Naive thymus-derived CD4-positive, alpha-beta T cell (primary cell): ENCODE results near the gene MRE11. TPM values are rescaled to one million over a fixed set of nuclear protein-coding genes. Genes with fewer than 3 reads are reported as not detected.
"Not testable (repeated sequence)": the region's sequence is repeated elsewhere in the genome, so short reads cannot be mapped to it uniquely, and the experiment has no call there.

Experiments
- ATAC-seq: fragments of 150-1000 bp; cut with Tn5 transposase; 2 replicates; pipeline ENCODE4 v1.10.0; 2021; ENCODE audit warnings: mild to moderate bottlenecking, moderate library complexity
- CTCF ChIA-PET: fragments of 350-600 bp; sonication (Branson Sonifier 250); formaldehyde crosslinking; loops from one replicate; lab custom pipeline; 2021; ENCODE audit warnings: antibody characterized with exemption; lab: Charles Lee
- POLR2A ChIA-PET: fragments of 350-600 bp; sonication (Branson Sonifier 250); formaldehyde crosslinking; loops from one replicate; lab custom pipeline; 2021; ENCODE audit warnings: antibody characterized with exemption, inconsistent platforms; lab: Charles Lee
- DNase-seq, 9 donors: peaks; one replicate each; pipeline versions ENCODE4 v3.0.0 to v3.0.0-alpha.2; 2020 to 2022; ENCODE audit warnings: mixed read lengths in 1 of 9
- H3K27ac ChIP-seq: one replicate; pipeline ENCODE4 v1.7.0; 2013; ENCODE audit warnings: mild to moderate bottlenecking, low read depth, low read length, moderate library complexity
- H3K27me3 ChIP-seq, 2 donors: one replicate each; pipeline ENCODE4 v1.7.0; 2013; ENCODE audit warnings: low read length in 2 of 2, mild to moderate bottlenecking in 2 of 2, moderate library complexity in 2 of 2; ENCODE audit not compliant: control insufficient read depth in 2 of 2, insufficient read depth in 2 of 2
- H3K36me3 ChIP-seq, 3 experiments: 1 replicate in 2 of 3; 2 replicates in 1 of 3; pipeline ENCODE4 v1.7.0; 2013; ENCODE audit warnings: low read length in 3 of 3, mild to moderate bottlenecking in 3 of 3, moderate library complexity in 1 of 3; ENCODE audit not compliant: insufficient read depth in 3 of 3, control insufficient read depth in 2 of 3
- H3K4me1 ChIP-seq, 2 donors: one replicate each; pipeline ENCODE4 v1.7.0; 2013; ENCODE audit warnings: low read length in 2 of 2, mild to moderate bottlenecking in 2 of 2, moderate library complexity in 1 of 2; ENCODE audit not compliant: control insufficient read depth in 2 of 2, insufficient read depth in 2 of 2
- H3K4me3 ChIP-seq: 2 replicates; pipeline ENCODE4 v1.7.0; 2013; ENCODE audit warnings: mild to moderate bottlenecking, low read length
- H3K9me3 ChIP-seq, 3 experiments: 1 replicate in 2 of 3; 2 replicates in 1 of 3; pipeline ENCODE4 v1.7.0; 2013; ENCODE audit warnings: low read length in 3 of 3; ENCODE audit not compliant: control insufficient read depth in 2 of 3
- H3K27ac Mint-ChIP-seq, 9 donors: one replicate each; pipeline ENCODE4 v1.8.0; 2020 to 2022; ENCODE audit warnings: mixed read lengths in 9 of 9, mild to moderate bottlenecking in 8 of 9, moderate library complexity in 5 of 9, inconsistent platforms in 2 of 9
- H3K27me3 Mint-ChIP-seq, 5 donors: one replicate each; pipeline ENCODE4 v1.8.0; 2021 to 2022; ENCODE audit warnings: mixed read lengths in 5 of 5, mild to moderate bottlenecking in 1 of 5
- H3K36me3 Mint-ChIP-seq, 5 donors: one replicate each; pipeline ENCODE4 v1.8.0; 2020 to 2022; ENCODE audit warnings: mixed read lengths in 5 of 5, mild to moderate bottlenecking in 3 of 5, inconsistent platforms in 1 of 5
- H3K4me1 Mint-ChIP-seq, 7 donors: one replicate each; pipeline ENCODE4 v1.8.0; 2020 to 2022; ENCODE audit warnings: mixed read lengths in 7 of 7, mild to moderate bottlenecking in 3 of 7, inconsistent platforms in 1 of 7
- H3K4me3 Mint-ChIP-seq, 10 donors: one replicate each; pipeline ENCODE4 v1.8.0; 2020 to 2022; ENCODE audit warnings: mild to moderate bottlenecking in 10 of 10, mixed read lengths in 10 of 10, moderate library complexity in 6 of 10, inconsistent platforms in 2 of 10
- H3K9me3 Mint-ChIP-seq, 11 donors: one replicate each; pipeline ENCODE4 v1.8.0; 2020 to 2022; ENCODE audit warnings: mixed read lengths in 11 of 11, mild to moderate bottlenecking in 4 of 11, inconsistent platforms in 1 of 11, moderate library complexity in 1 of 11
- intact Hi-C, 2 donors: fragments of 100-400 bp; cut with micrococcal nuclease; formaldehyde crosslinking; loops; one replicate each; pipeline ENCODE4 v1.15.1; 2023
- microRNA-seq: library from miRNA; unstranded; fragments of <30 nt; microRNA quantifications from one replicate; pipeline ENCODE4 v1.2.0, GENCODE V29; 2022; ENCODE audit warnings: borderline microRNAs expressed
- polyA plus RNA-seq, 2 donors: library from polyadenylated mRNA; unstranded; fragments of 300-500 nt; fragmentation: Illumina TruSeq; gene quantifications; one replicate each; pipeline ENCODE4 v1.2.3, GENCODE V29; 2021
- total RNA-seq, 6 experiments: library from RNA in 5 of 6; stranded (reverse) in 5 of 6; gene quantifications; 1 replicate in 5 of 6; 2 replicates in 1 of 6; pipeline ENCODE4 v1.2.3 and lab custom pipeline; 2021 to 2026

MRE11 gene
- total and polyA plus RNA-seq, 7 experiments from 2014 or later, result 11.8 to 45.5 (median 28.0) TPM

DNA sequence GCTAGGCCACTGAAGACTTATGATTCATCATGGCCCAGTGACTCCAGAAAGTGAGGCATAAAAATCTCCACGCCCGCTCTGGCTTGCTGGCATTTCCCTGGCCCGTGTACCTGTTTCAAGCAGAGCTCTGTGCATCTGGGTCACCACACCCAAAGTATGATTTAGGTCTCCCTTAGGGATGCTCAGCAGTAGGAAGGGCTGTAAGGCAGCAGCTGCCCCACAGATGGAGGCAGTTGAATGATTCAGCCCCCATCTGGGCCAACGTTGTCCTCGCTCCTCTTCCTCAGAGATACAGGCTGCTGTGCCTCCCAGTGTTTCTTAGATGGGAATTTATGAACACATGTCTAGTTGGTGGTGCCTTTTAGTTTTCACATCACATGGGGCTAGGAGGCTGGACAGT, 114.0 kb downstream of the MRE11 start:
- CTCF ChIA-PET, result no interaction called here
- intact Hi-C loops, result no loop called here
- H3K36me3 ChIP-seq, result no peaks in the 10 kb centered on the region
- Mint-ChIP-seq H3K9me3 (peaks cover 0 to 17% (median 0%) of the 10 kb centered on the region in 11 donors), H3K4me3 (no peak overlapping the region), H3K27ac (no peak overlapping the region), H3K27me3 (peaks cover 0 to 26% (median 12%) of the 10 kb centered on the region in 5 donors), H3K36me3 (peaks cover 0 to 10% (median 4%) of the 10 kb centered on the region in 5 donors), H3K4me1 (no peaks in the 10 kb centered on the region)
- no peak overlapping the region for H3K27ac ChIP-seq
- ATAC-seq, result no peak
- no peaks in the 10 kb centered on the region for H3K4me1 ChIP-seq
- POLR2A ChIA-PET, result no interaction called here
- H3K4me3 ChIP-seq, result no peak overlapping the region
- no peak for DNase-seq
- no peaks in the 10 kb centered on the region for H3K9me3 ChIP-seq
- no peaks in the 10 kb centered on the region for H3K27me3 ChIP-seq

DNA sequence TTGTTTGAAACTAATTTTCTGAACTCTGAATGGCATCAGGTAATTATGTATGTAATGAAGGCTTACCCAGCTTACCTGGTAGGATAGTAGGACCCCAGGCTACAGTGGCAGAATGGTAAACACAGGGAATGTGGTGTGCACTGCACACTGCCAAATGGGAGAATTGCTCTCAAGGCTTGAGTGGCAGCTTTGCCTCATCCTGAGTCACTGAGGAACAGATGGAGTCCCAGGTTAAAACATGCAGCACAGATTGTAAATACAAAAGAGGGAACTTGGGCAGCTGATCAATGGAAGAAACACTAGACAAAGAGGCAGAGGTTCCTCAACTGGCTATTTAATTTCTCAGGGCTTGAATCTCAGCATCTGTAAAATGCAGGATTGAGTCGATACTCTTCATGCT, 116.8 kb downstream of the MRE11 start:
- ATAC-seq (no peak), DNase-seq (no peak)
- Histone ChIP-seq H3K4me3 (no peak overlapping the region), H3K9me3 (no peaks in the 10 kb centered on the region), H3K36me3 (no peaks in the 10 kb centered on the region), H3K27me3 (no peaks in the 10 kb centered on the region), H3K4me1 (no peaks in the 10 kb centered on the region), H3K27ac (no peak overlapping the region)
- no peak overlapping the region for H3K4me3 Mint-ChIP-seq
- no peaks in the 10 kb centered on the region for H3K4me1 Mint-ChIP-seq
- intact Hi-C loops, result no loop called here
- H3K27me3 Mint-ChIP-seq, result peaks cover 2 to 18% (median 6%) of the 10 kb centered on the region in 5 donors
- H3K9me3 Mint-ChIP-seq, result peaks cover 0 to 19% (median 4%) of the 10 kb centered on the region in 11 donors
- peaks cover 0 to 4% (median 3%) of the 10 kb centered on the region in 5 donors for H3K36me3 Mint-ChIP-seq
- ChIA-PET CTCF (no interaction called here), POLR2A (no interaction called here)
- no peak overlapping the region for H3K27ac Mint-ChIP-seq

DNA sequence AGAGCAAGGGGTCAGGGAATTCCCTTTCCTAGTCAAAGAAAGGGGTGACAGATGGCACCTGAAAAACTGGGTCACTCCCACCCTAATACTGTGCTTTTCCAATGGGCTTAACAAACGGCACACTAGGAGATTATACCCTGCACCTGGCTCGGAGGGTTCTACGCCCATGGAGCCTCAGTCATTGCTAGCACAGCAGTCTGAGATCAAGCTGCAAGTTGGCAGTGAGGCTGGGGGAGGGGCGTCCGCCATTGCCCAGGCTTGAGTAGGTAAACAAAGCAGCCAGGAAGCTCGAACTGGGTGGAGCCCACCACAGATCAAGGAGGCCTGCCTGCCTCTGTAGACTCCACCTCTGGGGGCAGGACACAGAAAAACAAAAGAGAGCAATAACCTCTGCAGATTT, 123.1 kb downstream of the MRE11 start:
- H3K27me3 Mint-ChIP-seq, ATAC-seq, H3K4me3 ChIP-seq, H3K36me3 Mint-ChIP-seq, H3K4me1 ChIP-seq, intact Hi-C loops, H3K9me3 ChIP-seq, H3K36me3 ChIP-seq, CTCF ChIA-PET, H3K27ac ChIP-seq, H3K27me3 ChIP-seq, POLR2A ChIA-PET: not testable (repeated sequence)
- DNase-seq, result peak in 1 of 9 donors; percentile 23
- Mint-ChIP-seq H3K27ac (peak overlapping the region in 1 of 9 donors; percentile 21), H3K9me3 (peaks cover 0 to 34% (median 9%) of the 10 kb centered on the region in 11 donors), H3K4me3 (peak overlapping the region in 2 of 10 donors; percentile 33 to 36), H3K4me1 (peaks cover 0 to 16% (median 5%) of the 10 kb centered on the region in 7 donors)

Small RNA genes lying within 50 kb of the gene (microRNA-seq; reads per million reads assigned to microRNA genes)
- 2.6 reads per million for gene MIR548L

Other genes with a start within 250 kb of the MRE11 start
- gene IZUMO1R, start 189.3 kb downstream of the MRE11 start, total RNA-seq, result not detected
- gene IZUMO1R, start 189.3 kb downstream of the MRE11 start, polyA plus RNA-seq, result not detected
- gene GPR83, start 92.4 kb downstream of the MRE11 start, total RNA-seq, result under 1 TPM in 3 of 5 experiments, not detected in 2; 0.05 to 0.27 (median 0.12) TPM
- under 1 TPM in 1 of 2 donors, not detected in 1; 0.08 TPM for gene GPR83, start 92.4 kb downstream of the MRE11 start, polyA plus RNA-seq
- 10 to 100 TPM; 25.6 to 64.4 (median 44.5) TPM for gene ANKRD49, start 140 bp upstream of the MRE11 start, total RNA-seq
- 10 to 100 TPM; 17.1 to 32.7 TPM for gene ANKRD49, start 140 bp upstream of the MRE11 start, polyA plus RNA-seq
- gene C11orf97, start 18.6 kb upstream of the MRE11 start, total RNA-seq, result not detected
- not detected for gene C11orf97, start 18.6 kb upstream of the MRE11 start, polyA plus RNA-seq
- 10 to 100 TPM in 1 of 5 experiments, 1 to 10 TPM in 4; 5.6 to 10.2 (median 6.9) TPM for gene FUT4, start 50.1 kb upstream of the MRE11 start, total RNA-seq
- 1 to 10 TPM; 1.4 to 1.9 TPM for gene FUT4, start 50.1 kb upstream of the MRE11 start, polyA plus RNA-seq
- 1 to 10 TPM in 4 of 5 experiments, under 1 TPM in 1; 0.80 to 3.1 (median 1.5) TPM for gene PIWIL4, start 73.5 kb upstream of the MRE11 start, total RNA-seq
- gene PIWIL4, start 73.5 kb upstream of the MRE11 start, polyA plus RNA-seq, result under 1 TPM; 0.59 to 0.90 TPM